ENCODE data around the gene ZNF471.

ZNF471 gene

DNA sequence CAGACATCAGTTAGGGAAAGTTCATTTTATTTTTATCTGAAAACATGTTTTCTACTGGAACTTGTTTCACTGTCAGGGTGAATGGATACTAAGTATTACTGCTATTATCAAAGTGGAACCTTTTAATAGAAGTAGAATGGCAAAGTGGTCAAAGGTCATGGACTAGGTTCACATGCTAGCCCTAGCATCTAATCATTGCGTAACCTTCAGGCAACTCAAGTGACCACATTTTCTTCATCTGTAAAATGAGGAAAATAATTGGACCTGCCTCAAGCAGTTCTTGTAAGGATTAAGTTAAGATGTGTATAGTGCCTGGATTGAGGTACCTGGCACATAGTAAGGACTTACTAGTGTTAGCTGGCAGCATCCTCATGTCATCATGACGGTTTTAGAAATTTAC is 36.1 kb downstream of the ZNF471 start:
- peaks cover 19 to 78% (median 42%) of the 10 kb centered on the region in 4 experiments for H3K36me3 ChIP-seq (ENCODE audit: control insufficient read depth in 4 of 4, insufficient read depth in 4 of 4, low read length in 3 of 4)
- peaks cover 13 to 86% (median 55%) of the 10 kb centered on the region in 5 experiments for H3K9me3 ChIP-seq (ENCODE audit: control extremely low read depth in 1 of 5, control insufficient read depth in 4 of 5, insufficient read depth in 2 of 5, low read depth in 1 of 5, low read length in 4 of 5)
- H3K27me3 ChIP-seq (replicated peaks in 2 of 5; ENCODE audit: control insufficient read depth in 4 of 5, insufficient read depth in 5 of 5, low read length in 4 of 5): no peaks in the 10 kb centered on the region
- 100% methylated on average over 1 of the region's 2 CpGs for WGBS (ENCODE audit: insufficient coverage)
- ChIA-PET CTCF (no interaction called here), POLR2A (no interaction called here)
- H3K4me1 ChIP-seq (ENCODE audit: control extremely low read depth in 1 of 4, control insufficient read depth in 4 of 4, insufficient read depth in 4 of 4, low read length in 3 of 4): peaks cover 3 to 10% (median 8%) of the 10 kb centered on the region in 4 experiments
- no peak overlapping the region for H3K4me3 ChIP-seq (ENCODE audit: control insufficient read depth in 1 of 7, extremely low read depth in 1 of 7, insufficient read depth in 4 of 7, low read depth in 2 of 7, low read length in 6 of 7)
- no peak overlapping the region for H3K27ac ChIP-seq (ENCODE audit: insufficient read depth in 1 of 2, low read depth in 1 of 2, low read length in 2 of 2, poor library complexity in 1 of 2, severe bottlenecking in 2 of 2)
- DNase-seq: no peak

DNA sequence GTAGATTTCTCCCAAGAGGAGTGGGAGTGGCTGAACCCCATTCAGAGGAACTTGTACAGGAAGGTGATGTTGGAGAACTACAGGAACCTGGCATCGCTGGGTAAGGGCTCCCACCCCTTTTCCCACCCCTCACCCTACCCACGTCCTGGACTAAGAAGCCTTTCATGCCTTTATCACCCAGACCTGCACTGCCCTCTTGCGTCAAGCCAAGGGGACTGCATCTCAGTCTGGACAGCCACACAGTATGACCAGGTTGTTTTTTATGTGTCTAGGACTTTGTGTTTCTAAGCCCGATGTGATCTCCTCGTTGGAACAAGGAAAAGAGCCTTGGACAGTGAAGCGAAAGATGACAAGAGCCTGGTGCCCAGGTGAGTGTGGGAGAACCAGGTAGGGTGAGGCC is 39.9 kb downstream of the ZNF471 start:
- POLR2A ChIA-PET: no interaction called here
- Histone ChIP-seq H3K27ac (ENCODE audit: insufficient read depth in 1 of 2, low read depth in 1 of 2, low read length in 2 of 2, poor library complexity in 1 of 2, severe bottlenecking in 2 of 2) (no peak overlapping the region), H3K36me3 (ENCODE audit: control insufficient read depth in 4 of 4, insufficient read depth in 4 of 4, low read length in 3 of 4) (peaks cover 42 to 87% (median 51%) of the 10 kb centered on the region in 4 experiments), H3K4me1 (ENCODE audit: control extremely low read depth in 1 of 4, control insufficient read depth in 4 of 4, insufficient read depth in 4 of 4, low read length in 3 of 4) (no peaks in the 10 kb centered on the region), H3K4me3 (ENCODE audit: control insufficient read depth in 1 of 7, extremely low read depth in 1 of 7, insufficient read depth in 4 of 7, low read depth in 2 of 7, low read length in 6 of 7) (peak overlapping the region in 1 of 7 experiments; percentile 29), H3K9me3 (ENCODE audit: control extremely low read depth in 1 of 5, control insufficient read depth in 4 of 5, insufficient read depth in 2 of 5, low read depth in 1 of 5, low read length in 4 of 5) (peaks cover 35 to 85% (median 57%) of the 10 kb centered on the region in 5 experiments), H3K27me3 (replicated peaks in 2 of 5; ENCODE audit: control insufficient read depth in 4 of 5, insufficient read depth in 5 of 5, low read length in 4 of 5) (no peaks in the 10 kb centered on the region)
- WGBS (ENCODE audit: insufficient coverage): 89% methylated on average over 5 of the region's 6 CpGs
- DNase-seq: no peak
- CTCF ChIA-PET: no interaction called here

DNA sequence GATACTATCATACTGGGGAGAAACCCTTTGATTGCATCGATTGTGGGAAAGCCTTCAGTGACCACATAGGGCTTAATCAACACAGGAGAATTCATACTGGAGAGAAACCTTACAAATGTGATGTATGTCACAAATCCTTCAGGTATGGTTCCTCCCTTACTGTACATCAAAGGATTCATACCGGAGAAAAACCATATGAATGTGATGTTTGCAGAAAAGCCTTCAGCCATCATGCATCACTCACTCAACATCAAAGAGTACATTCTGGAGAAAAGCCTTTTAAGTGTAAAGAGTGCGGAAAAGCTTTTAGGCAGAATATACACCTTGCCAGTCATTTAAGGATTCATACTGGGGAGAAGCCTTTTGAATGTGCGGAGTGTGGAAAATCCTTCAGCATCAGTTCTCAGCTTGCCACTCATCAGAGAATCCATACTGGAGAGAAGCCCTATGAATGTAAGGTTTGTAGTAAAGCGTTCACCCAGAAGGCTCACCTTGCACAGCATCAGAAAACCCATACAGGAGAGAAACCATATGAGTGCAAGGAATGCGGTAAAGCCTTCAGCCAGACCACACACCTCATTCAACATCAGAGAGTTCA is 46.7 kb downstream of the ZNF471 start:
- no peak for DNase-seq
- H3K9me3 ChIP-seq (ENCODE audit: control extremely low read depth in 1 of 5, control insufficient read depth in 4 of 5, insufficient read depth in 2 of 5, low read depth in 1 of 5, low read length in 4 of 5): peaks cover 35 to 92% (median 55%) of the 10 kb centered on the region in 5 experiments
- ChIA-PET POLR2A (no interaction called here), CTCF (no interaction called here)
- H3K4me1 ChIP-seq (ENCODE audit: control extremely low read depth in 1 of 4, control insufficient read depth in 4 of 4, insufficient read depth in 4 of 4, low read length in 3 of 4): no peaks in the 10 kb centered on the region
- H3K4me3 ChIP-seq (ENCODE audit: control insufficient read depth in 1 of 7, extremely low read depth in 1 of 7, insufficient read depth in 4 of 7, low read depth in 2 of 7, low read length in 6 of 7): no peak overlapping the region
- H3K27ac ChIP-seq (ENCODE audit: insufficient read depth in 1 of 2, low read depth in 1 of 2, low read length in 2 of 2, poor library complexity in 1 of 2, severe bottlenecking in 2 of 2): no peak overlapping the region
- H3K27me3 ChIP-seq (replicated peaks in 2 of 5; ENCODE audit: control insufficient read depth in 4 of 5, insufficient read depth in 5 of 5, low read length in 4 of 5): no peaks in the 10 kb centered on the region
- peaks cover 31 to 59% (median 39%) of the 10 kb centered on the region in 4 experiments for H3K36me3 ChIP-seq (ENCODE audit: control insufficient read depth in 4 of 4, insufficient read depth in 4 of 4, low read length in 3 of 4)
- WGBS (ENCODE audit: insufficient coverage): 100% methylated on average over 1 of the region's 6 CpGs

- Histone ChIP-seq H3K27me3 (replicated peaks in 2 of 5; ENCODE audit: control insufficient read depth in 4 of 5, insufficient read depth in 5 of 5, low read length in 4 of 5) (no peaks in the 10 kb centered on the region), H3K4me3 (ENCODE audit: control insufficient read depth in 1 of 7, extremely low read depth in 1 of 7, insufficient read depth in 4 of 7, low read depth in 2 of 7, low read length in 6 of 7) (no peak overlapping the region), H3K9me3 (ENCODE audit: control extremely low read depth in 1 of 5, control insufficient read depth in 4 of 5, insufficient read depth in 2 of 5, low read depth in 1 of 5, low read length in 4 of 5) (peaks cover 16 to 70% (median 39%) of the 10 kb centered on the region in 5 experiments), H3K36me3 (ENCODE audit: control insufficient read depth in 4 of 4, insufficient read depth in 4 of 4, low read length in 3 of 4) (peaks cover 0 to 5% (median 0%) of the 10 kb centered on the region in 4 experiments), H3K27ac (ENCODE audit: insufficient read depth in 1 of 2, low read depth in 1 of 2, low read length in 2 of 2, poor library complexity in 1 of 2, severe bottlenecking in 2 of 2) (no peak overlapping the region), H3K4me1 (ENCODE audit: control extremely low read depth in 1 of 4, control insufficient read depth in 4 of 4, insufficient read depth in 4 of 4, low read length in 3 of 4) (peaks cover 0 to 7% (median 3%) of the 10 kb centered on the region in 4 experiments)
- DNase-seq: no peak
- POLR2A ChIA-PET: no interaction called here
- 100% methylated on average over 1 of the region's 2 CpGs for WGBS (ENCODE audit: insufficient coverage)
- CTCF ChIA-PET: no interaction called here
These were observed 55.1 kb downstream of the ZNF471 start for GRCh38 chr19:56562766-56563165.

DNA sequence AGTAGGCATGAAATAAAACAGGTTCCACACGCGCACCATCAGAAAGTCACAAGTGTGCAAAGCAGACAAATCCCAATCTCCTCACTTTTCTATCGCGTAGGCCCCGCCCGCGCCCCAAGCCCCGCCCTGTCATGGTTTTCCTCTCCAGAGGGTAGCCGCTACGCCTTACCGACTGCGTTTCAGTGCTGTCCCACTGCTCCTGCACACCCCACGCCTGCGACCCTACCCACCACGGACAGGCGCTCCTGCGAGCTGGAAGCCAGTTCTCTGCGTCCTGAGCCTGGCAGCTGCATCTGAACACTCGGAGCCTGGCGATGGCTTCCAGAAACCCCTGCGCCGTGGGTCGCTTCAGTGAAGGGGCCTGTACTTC is 59.2 kb downstream of the ZNF471 start:
- Histone ChIP-seq H3K36me3 (ENCODE audit: control insufficient read depth in 4 of 4, insufficient read depth in 4 of 4, low read length in 3 of 4) (peaks cover 20 to 32% (median 22%) of the 10 kb centered on the region in 4 experiments), H3K4me1 (ENCODE audit: control extremely low read depth in 1 of 4, control insufficient read depth in 4 of 4, insufficient read depth in 4 of 4, low read length in 3 of 4) (peaks cover 0 to 11% (median 6%) of the 10 kb centered on the region in 4 experiments), H3K9me3 (ENCODE audit: control extremely low read depth in 1 of 5, control insufficient read depth in 4 of 5, insufficient read depth in 2 of 5, low read depth in 1 of 5, low read length in 4 of 5) (peaks cover 7 to 71% (median 38%) of the 10 kb centered on the region in 5 experiments), H3K4me3 (ENCODE audit: control insufficient read depth in 1 of 7, extremely low read depth in 1 of 7, insufficient read depth in 4 of 7, low read depth in 2 of 7, low read length in 6 of 7) (peak overlapping the region; percentile 86 to 99 (median 97)), H3K27ac (ENCODE audit: insufficient read depth in 1 of 2, low read depth in 1 of 2, low read length in 2 of 2, poor library complexity in 1 of 2, severe bottlenecking in 2 of 2) (peak overlapping the region; percentile 48 to 83), H3K27me3 (replicated peaks in 2 of 5; ENCODE audit: control insufficient read depth in 4 of 5, insufficient read depth in 5 of 5, low read length in 4 of 5) (no peaks in the 10 kb centered on the region)
- ChIA-PET POLR2A (interaction anchor here (0.7 kb wide), 1 partner anchor 107 kb away, joined by 3 read pairs; no protein-coding TSS in a partner anchor), CTCF (no interaction called here)
- DNase-seq: peak; percentile 44 to 74 (median 61)
- WGBS (ENCODE audit: insufficient coverage): under 1% methylated on average over 23 of the region's 23 CpGs

DNA sequence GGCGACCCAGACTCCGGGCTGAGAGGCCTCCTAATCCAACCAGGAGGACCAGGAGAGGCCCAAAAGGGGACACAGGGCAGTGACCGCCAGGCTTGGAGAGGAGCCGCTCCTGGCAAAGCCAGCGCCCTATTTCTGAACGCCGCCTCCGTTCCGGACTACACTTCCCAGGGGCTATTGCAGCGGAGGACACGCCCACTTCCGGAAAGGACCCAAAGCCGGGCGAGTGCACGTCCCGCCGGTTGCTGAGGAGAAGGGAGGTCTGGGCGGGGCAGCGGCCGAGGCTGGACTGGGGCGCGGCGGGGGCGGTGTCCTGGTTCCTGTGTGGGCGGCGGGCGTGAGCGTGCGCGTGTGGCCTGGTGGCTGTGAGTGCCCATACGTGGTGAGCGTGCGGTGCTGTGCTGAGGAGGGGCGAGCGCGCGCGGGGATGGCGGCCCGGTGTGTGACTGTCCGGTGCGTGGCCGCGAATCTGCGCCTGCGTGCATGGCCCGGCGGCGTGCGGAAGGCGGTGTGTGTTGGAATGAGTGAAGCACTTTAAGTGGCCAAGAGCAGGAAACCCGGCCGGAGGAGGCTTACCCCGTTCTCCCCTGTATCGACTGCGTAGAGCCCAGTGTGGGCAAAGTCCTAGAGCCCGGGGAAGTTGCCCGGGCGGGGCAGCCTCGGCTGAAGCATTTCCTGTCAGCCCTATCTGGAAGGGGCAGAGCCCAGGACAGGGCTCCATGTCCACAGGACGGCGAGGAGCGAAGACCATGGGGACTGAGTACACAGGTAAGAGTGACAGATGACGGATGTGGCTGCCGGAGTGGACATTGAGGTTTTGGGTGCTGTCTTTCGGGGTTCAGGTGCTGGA is 59.8 kb downstream of the ZNF471 start, which contains the start of gene ZNF470:
ZNF470 (plus strand) TSS at position 195 of the 847 bp plus-strand sequence. CDS start 2,844 bp downstream, outside the sequence.
- CTCF ChIA-PET: no interaction called here

More for the DNA sequence above, 59.8 kb downstream of the ZNF471 start, which contains the start of gene ZNF470:
- H3K36me3 ChIP-seq (ENCODE audit: control insufficient read depth in 4 of 4, insufficient read depth in 4 of 4, low read length in 3 of 4): peaks cover 20 to 35% (median 22%) of the 10 kb centered on the region in 4 experiments
- peaks cover 7 to 68% (median 35%) of the 10 kb centered on the region in 5 experiments for H3K9me3 ChIP-seq (ENCODE audit: control extremely low read depth in 1 of 5, control insufficient read depth in 4 of 5, insufficient read depth in 2 of 5, low read depth in 1 of 5, low read length in 4 of 5)
- H3K27ac ChIP-seq (ENCODE audit: insufficient read depth in 1 of 2, low read depth in 1 of 2, low read length in 2 of 2, poor library complexity in 1 of 2, severe bottlenecking in 2 of 2): peak within 1 kb of the TSS; percentile 48 to 83
- no peaks in the 10 kb centered on the region for H3K27me3 ChIP-seq (replicated peaks in 2 of 5; ENCODE audit: control insufficient read depth in 4 of 5, insufficient read depth in 5 of 5, low read length in 4 of 5)
- WGBS (ENCODE audit: insufficient coverage): 5% methylated on average over 42 of the region's 66 CpGs
- H3K4me1 ChIP-seq (ENCODE audit: control extremely low read depth in 1 of 4, control insufficient read depth in 4 of 4, insufficient read depth in 4 of 4, low read length in 3 of 4): peaks cover 0 to 11% (median 6%) of the 10 kb centered on the region in 4 experiments
- peak within 1 kb of the TSS; percentile 86 to 99 (median 97) for H3K4me3 ChIP-seq (ENCODE audit: control insufficient read depth in 1 of 7, extremely low read depth in 1 of 7, insufficient read depth in 4 of 7, low read depth in 2 of 7, low read length in 6 of 7)
- POLR2A ChIA-PET: interaction anchor here (0.7 kb wide), 1 partner anchor 107 kb away, joined by 3 read pairs; no protein-coding TSS in a partner anchor
- peak; percentile 92 to 97 (median 96) for DNase-seq

All from common myeloid progenitor, CD34-positive (primary cell).